HG03135 (cell line): ENCODE measurements around the gene CD63.

Experiments
- ATAC-seq: cut with Tn5 transposase; IDR thresholded peaks from one replicate; pipeline ENCODE4 v1.9.1; 2021; ENCODE audit warnings: mild to moderate bottlenecking, moderate library complexity; ENCODE audit not compliant: unreplicated experiment

The CD63 gene

GRCh38 chr12:55741931-55742680, 13.3 kb upstream of the CD63 start:
- no peak for ATAC-seq

GRCh38 chr12:55739025-55739378, 10.2 kb upstream of the CD63 start:
- ATAC-seq = no peak

DNA sequence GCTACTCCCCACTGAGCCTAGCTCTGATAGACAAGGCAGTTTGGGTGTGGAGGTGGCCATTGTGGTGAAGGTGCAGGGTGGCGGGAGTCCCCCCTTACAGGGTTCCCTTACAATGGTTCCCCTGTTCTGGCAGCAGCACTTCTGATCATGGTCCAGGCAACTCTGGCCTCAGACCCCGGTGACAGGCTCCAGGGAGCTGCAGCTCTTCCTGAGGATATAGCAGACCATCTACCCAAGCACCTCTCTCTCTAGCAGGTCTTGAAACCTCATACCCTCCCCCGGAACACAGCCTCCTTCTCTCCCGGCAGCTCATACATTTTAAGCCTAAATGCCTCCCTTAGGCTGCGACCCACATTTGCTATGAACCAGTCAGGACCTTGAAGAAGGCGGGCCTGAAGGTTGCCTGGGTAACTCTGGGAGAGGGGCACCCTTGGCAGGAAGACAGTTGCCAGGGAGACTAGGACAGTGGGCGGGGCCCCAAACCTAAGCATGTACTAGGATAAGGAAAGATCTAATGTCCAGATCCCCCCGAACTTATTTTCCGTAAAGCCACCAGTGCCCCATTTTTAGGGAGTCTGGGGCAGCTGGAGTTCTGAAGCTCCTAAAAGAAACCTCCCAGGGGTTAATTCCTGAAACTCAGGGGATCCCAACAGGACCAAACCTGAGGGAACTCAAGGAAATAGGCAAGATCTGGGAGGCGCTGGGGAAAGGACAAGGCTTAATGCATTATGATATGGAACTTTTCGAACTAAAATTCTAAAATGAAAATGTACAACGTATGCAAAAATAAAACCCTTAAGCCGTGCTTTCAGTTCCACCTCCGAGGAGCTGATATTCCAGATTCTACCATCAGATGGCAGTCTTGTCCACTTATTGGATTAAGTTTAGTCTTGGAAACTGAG, 9.6 kb upstream of the CD63 start:
- peak; percentile 75 for ATAC-seq

GRCh38 chr12:55737581-55738122, 8.8 kb upstream of the CD63 start:
- ATAC-seq = no peak

DNA sequence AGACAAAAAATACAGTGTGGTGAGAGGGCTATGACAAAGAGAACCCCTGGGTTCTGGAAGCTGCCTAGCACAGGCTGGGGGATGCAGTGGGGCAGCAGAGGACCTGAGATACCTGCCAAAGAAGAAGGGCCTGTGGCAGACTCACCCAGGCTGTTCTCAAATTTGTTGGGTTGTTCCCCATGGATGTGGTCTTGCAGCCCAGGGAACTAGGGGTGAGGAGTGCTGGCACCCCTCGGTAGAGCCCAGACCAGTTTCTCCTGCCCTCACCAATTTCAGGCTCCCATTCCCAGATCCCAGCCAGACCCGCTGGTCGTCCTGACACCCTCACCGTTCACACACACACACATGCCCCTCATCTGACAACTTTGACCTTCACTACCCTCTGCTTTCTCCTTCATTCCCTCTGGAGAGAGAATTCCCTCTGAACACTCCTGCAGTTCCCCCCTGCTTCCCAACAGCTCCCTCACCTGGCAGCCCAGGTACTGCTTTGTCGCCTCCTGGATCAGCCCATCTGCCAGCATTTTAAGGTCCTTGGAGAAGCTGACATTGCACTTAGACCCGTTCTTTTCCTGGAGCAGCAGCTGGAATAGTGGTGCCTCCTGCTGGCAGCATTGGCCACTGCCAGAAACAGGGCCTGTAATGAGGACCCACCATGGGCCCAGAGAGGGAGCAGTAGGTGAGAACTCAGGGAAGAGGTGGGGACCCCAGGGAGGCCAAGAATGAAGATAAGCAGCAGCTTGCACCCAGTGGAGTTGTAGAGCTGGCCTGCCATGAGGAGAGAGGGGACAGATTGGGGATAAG, 8.2 kb upstream of the CD63 start:
- ATAC-seq = peak; percentile 35

- ATAC-seq = no peak
Observed at GRCh38 chr12:55736076-55736475, 7.3 kb upstream of the CD63 start.

GRCh38 chr12:55734595-55734994, 5.8 kb upstream of the CD63 start:
- no peak for ATAC-seq

GRCh38 chr12:55733858-55734257, 5.0 kb upstream of the CD63 start:
- ATAC-seq = no peak

DNA sequence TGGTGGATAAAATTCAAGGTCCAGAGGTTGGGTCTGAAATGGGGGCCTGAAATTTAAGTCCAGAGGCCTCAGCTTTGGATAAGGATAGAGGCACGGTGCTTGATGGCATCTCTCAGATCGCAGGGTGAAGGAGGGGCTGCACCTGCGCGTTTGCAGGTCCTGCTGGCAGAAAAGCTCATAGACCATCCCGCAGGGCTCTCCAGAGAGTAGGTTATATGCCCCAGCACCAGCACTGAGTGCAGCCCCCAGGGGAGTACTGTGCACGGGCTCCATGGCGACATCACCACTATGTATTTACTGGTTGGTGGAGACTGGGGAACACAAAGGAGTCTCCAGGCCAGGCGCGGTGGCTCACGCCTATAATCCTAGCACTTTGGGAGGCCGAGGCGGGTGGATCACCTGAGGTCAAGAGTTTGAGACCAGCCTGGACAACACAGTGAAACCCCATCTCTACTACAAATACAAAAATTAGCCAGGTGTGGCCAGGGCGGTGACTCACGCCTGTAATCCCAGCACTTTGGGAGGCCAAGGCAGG, 4.3 kb upstream of the CD63 start:
- no peak for ATAC-seq

GRCh38 chr12:55732288-55732687, 3.5 kb upstream of the CD63 start:
- no peak for ATAC-seq

- ATAC-seq = peak; percentile 42
Observed at GRCh38 chr12:55729819-55730818, 1.3 kb upstream of the CD63 start.

- peak; percentile 11 for ATAC-seq
Observed at GRCh38 chr12:55728186-55728938, 447 bp downstream of the CD63 start.

DNA sequence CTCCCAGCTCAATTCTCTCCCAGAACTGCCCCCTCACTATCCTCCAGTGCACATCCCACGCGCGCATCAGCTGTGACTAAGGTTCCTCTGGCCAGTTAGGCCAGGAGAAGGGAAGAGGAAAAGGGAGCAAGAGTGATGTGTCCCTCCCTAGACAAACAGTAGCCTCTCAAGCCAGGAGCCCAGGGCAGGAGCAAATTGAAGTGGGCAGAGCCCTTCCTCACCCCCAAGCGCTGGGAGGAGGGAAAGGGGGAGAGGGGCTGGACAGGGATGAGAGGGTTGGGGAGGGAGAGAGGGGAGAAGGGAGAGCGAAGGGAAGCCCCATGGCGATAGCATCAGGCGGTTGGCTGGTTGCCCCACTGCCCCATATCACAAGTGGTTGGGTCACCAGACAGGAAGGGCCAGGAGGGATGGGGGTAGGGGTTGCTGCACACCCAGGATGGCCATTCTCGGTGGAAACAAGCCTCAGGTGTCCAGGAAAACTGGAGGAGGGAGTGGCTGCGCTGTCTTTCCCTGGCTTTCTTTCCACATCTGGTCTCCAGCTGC, 1.1 kb downstream of the CD63 start:
- ATAC-seq = no peak

DNA sequence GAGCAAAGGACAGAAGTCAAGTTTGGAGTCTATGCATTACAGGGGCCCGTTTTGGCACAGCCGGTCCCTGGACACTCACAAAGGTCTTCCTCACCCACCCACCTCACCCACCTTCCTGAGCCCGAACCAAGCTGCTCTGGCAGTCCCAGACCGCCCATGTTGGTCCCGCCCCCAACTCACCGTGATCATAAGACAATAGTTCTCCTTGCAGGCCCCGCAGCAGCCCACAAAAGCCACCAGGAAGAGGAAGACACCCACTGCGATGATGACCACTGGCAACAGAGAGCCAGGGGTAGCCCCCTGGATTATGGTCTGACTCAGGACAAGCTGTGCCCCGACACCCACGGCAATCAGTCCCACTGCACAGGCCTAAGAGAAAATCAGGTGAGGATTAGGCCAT, 1.8 kb downstream of the CD63 start:
- no peak for ATAC-seq

DNA sequence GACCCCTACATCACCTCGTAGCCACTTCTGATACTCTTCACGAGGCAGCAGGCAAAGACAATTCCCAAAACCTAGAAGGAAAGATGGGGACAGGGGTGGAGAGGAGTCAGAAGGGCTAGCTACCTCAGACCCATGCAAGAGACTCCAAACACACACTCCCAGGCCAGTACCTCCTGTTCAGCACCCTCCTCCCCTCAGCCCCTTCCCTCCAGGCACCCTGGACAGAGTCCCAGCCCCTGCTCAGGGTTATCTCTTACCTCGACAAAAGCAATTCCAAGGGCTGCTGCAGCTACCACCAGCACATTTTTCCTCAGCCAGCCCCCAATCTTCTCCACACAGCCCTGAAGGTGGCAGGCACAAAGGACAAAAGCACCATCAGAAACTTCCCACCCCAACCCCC, 3.3 kb downstream of the CD63 start:
- ATAC-seq = no peak

DNA sequence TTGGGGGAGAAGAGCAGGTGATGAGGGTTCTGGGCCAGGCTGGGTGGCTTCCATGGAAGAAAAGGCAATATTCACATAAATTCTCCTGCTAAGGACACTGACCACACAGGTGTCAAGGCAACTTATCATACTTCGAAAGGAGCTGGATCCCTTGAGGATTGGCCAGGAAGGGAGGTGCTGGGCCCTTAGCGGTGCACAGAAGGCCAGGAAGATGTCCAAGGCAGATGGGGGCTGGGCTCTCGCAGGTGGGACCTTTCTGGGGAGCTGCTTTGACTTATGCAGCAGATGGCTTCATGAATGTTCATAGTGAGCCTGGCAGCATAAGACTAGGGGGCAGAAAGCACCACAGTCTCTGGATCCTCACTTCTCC, 3.9 kb downstream of the CD63 start:
- no peak for ATAC-seq

GRCh38 chr12:55724226-55724939, 4.4 kb downstream of the CD63 start:
- ATAC-seq = no peak
